Kidney (tissue), 14 donors: ENCODE data around the gene NES. TPM values are rescaled to one million over a fixed set of nuclear protein-coding genes. Genes with fewer than 3 reads are reported as not detected.
A peak's percentile ranks its signal among the peaks of the same experiment; 100 is the strongest.

Experiments used
- DNase-seq, 5 donors: peaks; one replicate each; pipeline ENCODE4 v3.0.0-alpha.2; 2013 to 2020
- FAIRE-seq: peaks from 2 replicates; lab custom pipeline; 2012; peaks lifted over from hg19 to GRCh38; lab: Jason Lieb, UNC
- H3K27ac ChIP-seq, 2 donors: one replicate each; pipeline ENCODE4 v1.7.0; 2013; ENCODE audit warnings: low read depth in 2 of 2, low read length in 2 of 2, inconsistent platforms in 1 of 2
- H3K27me3 ChIP-seq: one replicate; pipeline ENCODE4 v1.7.1; 2013; ENCODE audit warnings: low read length, inconsistent platforms; ENCODE audit not compliant: control insufficient read depth, insufficient read depth
- H3K36me3 ChIP-seq, 3 donors: one replicate each; pipeline versions ENCODE4 v1.7.0 to v1.7.1; 2013; ENCODE audit warnings: low read length in 3 of 3, control low read depth in 1 of 3, inconsistent platforms in 1 of 3; ENCODE audit not compliant: insufficient read depth in 3 of 3, control insufficient read depth in 2 of 3
- H3K4me1 ChIP-seq, 3 donors: one replicate each; pipeline versions ENCODE4 v1.7.0 to v1.7.1; 2013; ENCODE audit warnings: low read length in 3 of 3, inconsistent platforms in 1 of 3, low read depth in 1 of 3; ENCODE audit not compliant: control insufficient read depth in 2 of 3, insufficient read depth in 2 of 3
- H3K4me3 ChIP-seq, 3 donors: one replicate each; pipeline versions ENCODE4 v1.7.0 to v1.8.1; 2013; ENCODE audit warnings: low read length in 3 of 3, control low read depth in 1 of 3, inconsistent platforms in 1 of 3
- H3K9ac ChIP-seq, 3 donors: one replicate each; pipeline versions ENCODE4 v1.7.0 to v1.7.1; 2013; ENCODE audit warnings: low read length in 3 of 3, control low read depth in 1 of 3, inconsistent platforms in 1 of 3
- H3K9me3 ChIP-seq, 3 donors: one replicate each; pipeline versions ENCODE4 v1.7.0 to v1.7.1; 2013; ENCODE audit warnings: low read length in 3 of 3, control low read depth in 1 of 3, inconsistent platforms in 1 of 3; ENCODE audit not compliant: control insufficient read depth in 2 of 3, insufficient read depth in 1 of 3
- intact Hi-C: fragments of 100-400 bp; cut with DNase I; formaldehyde crosslinking; loops from one replicate; pipeline ENCODE4 v1.11.1; 2022
- polyA plus RNA-seq: library from polyadenylated mRNA; stranded (reverse); fragments of 350-450 nt; fragmentation: Illumina TruSeq; extraction: RNeasy Lipid Tissue Mini Kit (QIAGEN cat#74804); gene quantifications from one replicate; pipeline ENCODE4 v1.2.3, GENCODE V29; 2014; ENCODE audit warnings: low read depth, low replicate concordance; ENCODE audit not compliant: insufficient read depth
- total RNA-seq: library from RNA; stranded (reverse); fragmentation: NEBNext Ultra II Directional; extraction: Animal tissue kit (Norgen Biotek cat#: 25700); gene quantifications from one replicate; pipeline ENCODE4 v1.2.1, GENCODE V29; 2021
- TF ChIP-seq, protein P1 (sequence below): IDR thresholded peaks from 3 replicates; pipeline ENCODE4 v1.5.1; 2012; ENCODE audit warnings: mild to moderate bottlenecking, moderate library complexity, borderline replicate concordance; ENCODE audit not compliant: insufficient read depth; ENCODE audit errors: extremely low read depth
- donor health status: control.
- donor health status: control.
- donor health status: control.
- donor health status: control.
- donor health status: control.
- donor health status: DM: yes; HTN: yes; CAD: no.
- donor health status: Normal renal cell carcinoma (clear cell type).

NES gene
- total and polyA plus RNA-seq, 2 donors from 2014 or later: 44.3 to 50.7 TPM

DNA sequence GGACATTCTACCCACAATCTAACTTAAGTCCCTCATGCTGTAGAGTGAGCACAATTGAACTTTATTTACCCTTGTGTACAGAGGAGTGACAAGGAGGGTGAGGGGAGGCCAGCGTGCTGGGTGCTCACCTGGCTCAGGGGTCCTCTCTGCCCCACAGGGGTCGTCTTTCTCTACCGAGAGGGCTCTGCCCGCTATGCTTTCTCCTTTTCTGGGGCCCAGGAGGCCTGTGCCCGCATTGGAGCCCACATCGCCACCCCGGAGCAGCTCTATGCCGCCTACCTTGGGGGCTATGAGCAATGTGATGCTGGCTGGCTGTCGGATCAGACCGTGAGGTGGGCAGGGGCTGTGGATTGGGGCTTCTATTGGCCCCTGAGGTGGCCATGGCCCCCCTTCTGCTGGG lies 29.9 kb downstream of the NES start:
- TF ChIP-seq, protein P1, sequence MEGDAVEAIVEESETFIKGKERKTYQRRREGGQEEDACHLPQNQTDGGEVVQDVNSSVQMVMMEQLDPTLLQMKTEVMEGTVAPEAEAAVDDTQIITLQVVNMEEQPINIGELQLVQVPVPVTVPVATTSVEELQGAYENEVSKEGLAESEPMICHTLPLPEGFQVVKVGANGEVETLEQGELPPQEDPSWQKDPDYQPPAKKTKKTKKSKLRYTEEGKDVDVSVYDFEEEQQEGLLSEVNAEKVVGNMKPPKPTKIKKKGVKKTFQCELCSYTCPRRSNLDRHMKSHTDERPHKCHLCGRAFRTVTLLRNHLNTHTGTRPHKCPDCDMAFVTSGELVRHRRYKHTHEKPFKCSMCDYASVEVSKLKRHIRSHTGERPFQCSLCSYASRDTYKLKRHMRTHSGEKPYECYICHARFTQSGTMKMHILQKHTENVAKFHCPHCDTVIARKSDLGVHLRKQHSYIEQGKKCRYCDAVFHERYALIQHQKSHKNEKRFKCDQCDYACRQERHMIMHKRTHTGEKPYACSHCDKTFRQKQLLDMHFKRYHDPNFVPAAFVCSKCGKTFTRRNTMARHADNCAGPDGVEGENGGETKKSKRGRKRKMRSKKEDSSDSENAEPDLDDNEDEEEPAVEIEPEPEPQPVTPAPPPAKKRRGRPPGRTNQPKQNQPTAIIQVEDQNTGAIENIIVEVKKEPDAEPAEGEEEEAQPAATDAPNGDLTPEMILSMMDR: no peak
- no peak overlapping the region for H3K4me3 ChIP-seq
- no peaks in the 10 kb centered on the region for H3K36me3 ChIP-seq
- no peak overlapping the region for H3K27ac ChIP-seq
- no peak overlapping the region for H3K9ac ChIP-seq
- DNase-seq: peak in 1 of 5 donors; percentile 36
- intact Hi-C loops: no loop called here
- H3K4me1 ChIP-seq: peaks cover 0 to under 1% (median 0%) of the 10 kb centered on the region in 3 donors
- no peak for FAIRE-seq
- no peaks in the 10 kb centered on the region for H3K9me3 ChIP-seq
- H3K27me3 ChIP-seq: peaks cover 39% of the 10 kb centered on the region

DNA sequence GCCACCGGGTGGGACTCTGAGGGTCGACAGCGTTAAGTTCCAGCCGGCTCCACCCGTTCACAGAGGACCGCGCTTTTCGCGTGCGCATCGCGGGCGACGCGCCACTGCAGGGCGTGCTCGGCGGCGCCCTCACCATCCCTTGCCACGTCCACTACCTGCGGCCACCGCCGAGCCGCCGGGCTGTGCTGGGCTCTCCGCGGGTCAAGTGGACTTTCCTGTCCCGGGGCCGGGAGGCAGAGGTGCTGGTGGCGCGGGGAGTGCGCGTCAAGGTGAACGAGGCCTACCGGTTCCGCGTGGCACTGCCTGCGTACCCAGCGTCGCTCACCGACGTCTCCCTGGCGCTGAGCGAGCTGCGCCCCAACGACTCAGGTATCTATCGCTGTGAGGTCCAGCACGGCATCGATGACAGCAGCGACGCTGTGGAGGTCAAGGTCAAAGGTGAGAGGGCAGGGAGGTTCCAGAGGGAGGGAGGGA lies 30.4 kb downstream of the NES start:
- H3K9ac ChIP-seq: no peak overlapping the region
- H3K27ac ChIP-seq: no peak overlapping the region
- no peaks in the 10 kb centered on the region for H3K9me3 ChIP-seq
- TF ChIP-seq, protein P1: no peak
- intact Hi-C loops: no loop called here
- H3K4me1 ChIP-seq: peaks cover 0 to 5% (median 0%) of the 10 kb centered on the region in 3 donors
- DNase-seq (peak in 1 of 5 donors; percentile 57), FAIRE-seq (no peak)
- no peak overlapping the region for H3K4me3 ChIP-seq
- no peaks in the 10 kb centered on the region for H3K36me3 ChIP-seq
- peaks cover 39% of the 10 kb centered on the region for H3K27me3 ChIP-seq

DNA sequence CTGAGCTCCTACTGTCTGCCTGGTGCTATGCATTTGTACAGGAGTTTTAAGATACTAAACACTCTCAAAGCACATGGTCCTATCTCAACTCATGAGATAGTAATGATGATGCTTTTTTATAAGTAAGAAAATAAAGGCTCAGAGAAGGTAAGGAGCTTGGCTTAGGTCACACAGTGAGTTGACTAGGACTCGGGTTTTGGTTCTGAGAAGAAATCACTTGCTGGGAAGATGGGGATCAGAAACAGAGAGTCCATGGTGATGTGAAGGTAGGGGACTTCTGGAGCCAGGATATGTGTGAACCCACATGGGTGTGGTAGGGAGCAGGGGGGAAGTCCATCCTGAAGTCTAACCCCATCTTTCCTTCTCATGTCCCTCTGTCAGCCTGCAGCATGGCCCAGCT lies 31.5 kb downstream of the NES start:
- peaks cover 0 to 5% (median 0%) of the 10 kb centered on the region in 3 donors for H3K4me1 ChIP-seq
- DNase-seq (no peak), FAIRE-seq (no peak)
- no peak overlapping the region for H3K9ac ChIP-seq
- no peaks in the 10 kb centered on the region for H3K9me3 ChIP-seq
- no peaks in the 10 kb centered on the region for H3K36me3 ChIP-seq
- H3K27me3 ChIP-seq: peaks cover 41% of the 10 kb centered on the region
- TF ChIP-seq, protein P1: no peak
- H3K27ac ChIP-seq: no peak overlapping the region
- H3K4me3 ChIP-seq: no peak overlapping the region
- intact Hi-C loops: no loop called here

DNA sequence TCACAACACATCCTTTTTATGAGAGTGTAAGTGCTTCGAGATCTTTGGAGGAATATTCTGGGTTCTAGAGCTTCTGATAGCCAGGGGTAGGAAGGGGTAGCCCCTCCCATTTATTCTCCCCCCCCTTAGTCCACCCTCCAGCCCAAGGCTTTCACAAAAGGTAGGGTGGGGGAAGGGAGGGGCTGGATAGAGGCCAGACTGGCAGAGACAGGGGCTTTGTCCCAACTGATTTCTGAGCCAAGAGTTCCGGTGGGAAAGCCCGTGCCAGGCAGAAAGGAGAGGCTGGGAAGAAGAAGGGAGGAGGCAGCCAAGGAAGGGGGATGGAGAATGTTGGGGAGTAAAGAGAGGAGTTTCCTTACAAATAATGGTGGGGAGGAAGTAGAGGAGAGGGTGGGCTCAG lies 32.2 kb downstream of the NES start:
- no peak for FAIRE-seq
- intact Hi-C loops: no loop called here
- Histone ChIP-seq H3K36me3 (no peaks in the 10 kb centered on the region), H3K27ac (no peak overlapping the region), H3K27me3 (peaks cover 41% of the 10 kb centered on the region), H3K9me3 (no peaks in the 10 kb centered on the region), H3K4me1 (peaks cover 0 to 5% (median 0%) of the 10 kb centered on the region in 3 donors), H3K4me3 (no peak overlapping the region), H3K9ac (no peak overlapping the region)
- DNase-seq: peak in 1 of 5 donors; percentile 18
- TF ChIP-seq, protein P1: no peak
